Dedifferentiated amniotic fluid mesenchymal stem cell (primary cell): ENCODE measurements around the gene UGT1A3.
"Not testable (repeated sequence)": the region's sequence is repeated elsewhere in the genome, so short reads cannot be mapped to it uniquely, and the experiment has no call there.

ENCODE experiments used
- DNase-seq: peaks from one replicate; pipeline ENCODE4 v3.0.0-alpha.2; 2016; ENCODE audit errors: extremely low spot score

Gene UGT1A3

GRCh38 chr2:233728723-233729301 is at the start of gene UGT1A3:
Gene UGT1A3, plus strand, starts transcription at chr2:233729042. Its CDS starts 85 bp downstream, at chr2:233729127.
- DNase-seq, result no peak

- DNase-seq, result no peak
Observed at GRCh38 chr2:233679196-233679595, 49.6 kb upstream of the UGT1A3 start.

GRCh38 chr2:233680361-233681045 is 48.3 kb upstream of the UGT1A3 start:
- DNase-seq, result no peak

- no peak for DNase-seq
Observed at GRCh38 chr2:233681521-233682099, 47.2 kb upstream of the UGT1A3 start, which contains the start of gene UGT1A7. Gene UGT1A7, plus strand, starts transcription at chr2:233681901. Its CDS starts 37 bp downstream, at chr2:233681938.

- DNase-seq, result no peak
Observed at GRCh38 chr2:233684640-233685039, 44.2 kb upstream of the UGT1A3 start.

- DNase-seq, result no peak
Observed at GRCh38 chr2:233686928-233687327, 41.9 kb upstream of the UGT1A3 start.

GRCh38 chr2:233688341-233688740 is 40.5 kb upstream of the UGT1A3 start:
- no peak for DNase-seq

GRCh38 chr2:233689031-233689430 is 39.8 kb upstream of the UGT1A3 start:
- DNase-seq, result no peak

GRCh38 chr2:233689501-233689900 is 39.3 kb upstream of the UGT1A3 start:
- DNase-seq, result no peak

- peak; percentile 15 for DNase-seq
Observed at GRCh38 chr2:233690444-233690843, 38.4 kb upstream of the UGT1A3 start.

- no peak for DNase-seq
Observed at GRCh38 chr2:233691443-233692433, 37.1 kb upstream of the UGT1A3 start.

- no peak for DNase-seq
Observed at GRCh38 chr2:233692648-233693047, 36.2 kb upstream of the UGT1A3 start, which contains the start of gene UGT1A6. Gene UGT1A6, plus strand, starts transcription at chr2:233692890. Its CDS starts 115 bp downstream, at chr2:233693005.

GRCh38 chr2:233693963-233694362 is 34.9 kb upstream of the UGT1A3 start:
- DNase-seq, result no peak

GRCh38 chr2:233698740-233699139 is 30.1 kb upstream of the UGT1A3 start:
- no peak for DNase-seq

- DNase-seq, result no peak
Observed at GRCh38 chr2:233699424-233700027, 29.3 kb upstream of the UGT1A3 start.

GRCh38 chr2:233700028-233700635 is 28.7 kb upstream of the UGT1A3 start:
- DNase-seq, result peak; percentile 94

GRCh38 chr2:233700842-233701241 is 28.0 kb upstream of the UGT1A3 start:
- not testable (repeated sequence) for DNase-seq

GRCh38 chr2:233702238-233702637 is 26.6 kb upstream of the UGT1A3 start:
- no peak for DNase-seq

- peak; percentile 50 for DNase-seq
Observed at GRCh38 chr2:233705911-233706506, 22.8 kb upstream of the UGT1A3 start.

- peak; percentile 76 for DNase-seq
Observed at GRCh38 chr2:233706720-233707119, 22.1 kb upstream of the UGT1A3 start.
